Measurements from ENCODE around the gene MYF5. TPM values are rescaled to one million over a fixed set of nuclear protein-coding genes. Genes with fewer than 3 reads are reported as not detected.

Gene MYF5
- total RNA-seq (2021) (not detected in 3 replicates), Bru-seq, nascent RNA (not detected)
- long read RNA-seq, experiment 1: 0 reads
- long read RNA-seq, experiment 2: 0 reads
- long read RNA-seq, experiment 3: 0 reads

- peaks cover 44% of the 10 kb centered on the region for H3K4me1 Mint-ChIP-seq
- ChIA-PET CTCF (no interaction called here), POLR2A (no interaction called here)
- TF ChIP-seq GRHL2 (CRISPR knock-in tag; IDR thresholded peaks at IDR 0.05; ENCODE audit: insufficient replicate concordance, severe bottlenecking): no peak
- no peak for TF ChIP-seq IRF2 (CRISPR knock-in tag; IDR thresholded peaks at IDR 0.05; ENCODE audit: borderline replicate concordance, low read depth)
- TF ChIP-seq EMX1 (CRISPR knock-in tag; IDR thresholded peaks at IDR 0.05): no peak
- no peak for TF ChIP-seq ZNF138 (CRISPR knock-in tag; conservative IDR thresholded peaks at IDR 0.05)
- no peak for TF ChIP-seq NR2C2 (CRISPR knock-in tag; IDR thresholded peaks at IDR 0.05)
- TF ChIP-seq AR (CRISPR knock-in tag; IDR thresholded peaks at IDR 0.05): no peak
- TF ChIP-seq, protein P1, sequence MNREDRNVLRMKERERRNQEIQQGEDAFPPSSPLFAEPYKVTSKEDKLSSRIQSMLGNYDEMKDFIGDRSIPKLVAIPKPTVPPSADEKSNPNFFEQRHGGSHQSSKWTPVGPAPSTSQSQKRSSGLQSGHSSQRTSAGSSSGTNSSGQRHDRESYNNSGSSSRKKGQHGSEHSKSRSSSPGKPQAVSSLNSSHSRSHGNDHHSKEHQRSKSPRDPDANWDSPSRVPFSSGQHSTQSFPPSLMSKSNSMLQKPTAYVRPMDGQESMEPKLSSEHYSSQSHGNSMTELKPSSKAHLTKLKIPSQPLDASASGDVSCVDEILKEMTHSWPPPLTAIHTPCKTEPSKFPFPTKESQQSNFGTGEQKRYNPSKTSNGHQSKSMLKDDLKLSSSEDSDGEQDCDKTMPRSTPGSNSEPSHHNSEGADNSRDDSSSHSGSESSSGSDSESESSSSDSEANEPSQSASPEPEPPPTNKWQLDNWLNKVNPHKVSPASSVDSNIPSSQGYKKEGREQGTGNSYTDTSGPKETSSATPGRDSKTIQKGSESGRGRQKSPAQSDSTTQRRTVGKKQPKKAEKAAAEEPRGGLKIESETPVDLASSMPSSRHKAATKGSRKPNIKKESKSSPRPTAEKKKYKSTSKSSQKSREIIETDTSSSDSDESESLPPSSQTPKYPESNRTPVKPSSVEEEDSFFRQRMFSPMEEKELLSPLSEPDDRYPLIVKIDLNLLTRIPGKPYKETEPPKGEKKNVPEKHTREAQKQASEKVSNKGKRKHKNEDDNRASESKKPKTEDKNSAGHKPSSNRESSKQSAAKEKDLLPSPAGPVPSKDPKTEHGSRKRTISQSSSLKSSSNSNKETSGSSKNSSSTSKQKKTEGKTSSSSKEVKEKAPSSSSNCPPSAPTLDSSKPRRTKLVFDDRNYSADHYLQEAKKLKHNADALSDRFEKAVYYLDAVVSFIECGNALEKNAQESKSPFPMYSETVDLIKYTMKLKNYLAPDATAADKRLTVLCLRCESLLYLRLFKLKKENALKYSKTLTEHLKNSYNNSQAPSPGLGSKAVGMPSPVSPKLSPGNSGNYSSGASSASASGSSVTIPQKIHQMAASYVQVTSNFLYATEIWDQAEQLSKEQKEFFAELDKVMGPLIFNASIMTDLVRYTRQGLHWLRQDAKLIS (CRISPR knock-in tag; IDR thresholded peaks at IDR 0.05; ENCODE audit: borderline replicate concordance): no peak
- no peak for TF ChIP-seq PRRX2 (CRISPR knock-in tag; IDR thresholded peaks at IDR 0.05)
- TF ChIP-seq ZNF219 (CRISPR knock-in tag; IDR thresholded peaks at IDR 0.05; ENCODE audit: borderline replicate concordance): no peak
- TF ChIP-seq MXD4 (CRISPR knock-in tag; IDR thresholded peaks at IDR 0.05; ENCODE audit: borderline replicate concordance): no peak
- TF ChIP-seq FOXP1 (CRISPR knock-in tag; IDR thresholded peaks at IDR 0.05; ENCODE audit: borderline replicate concordance): no peak
- TF ChIP-seq TEAD1 (CRISPR knock-in tag; IDR thresholded peaks at IDR 0.05): no peak
- TF ChIP-seq RORB (CRISPR knock-in tag; IDR thresholded peaks at IDR 0.05): no peak
- no peak for TF ChIP-seq ELF4 (CRISPR knock-in tag; IDR thresholded peaks at IDR 0.05; ENCODE audit: low read depth)
- no peak for TF ChIP-seq ZNF317 (CRISPR knock-in tag; IDR thresholded peaks at IDR 0.05; ENCODE audit: borderline replicate concordance, low read depth)
- no peak for TF ChIP-seq PRDM15 (CRISPR knock-in tag; IDR thresholded peaks at IDR 0.05)
- no peak for TF ChIP-seq ZNF512 (CRISPR knock-in tag; IDR thresholded peaks at IDR 0.05; ENCODE audit: borderline replicate concordance)
- no peak for TF ChIP-seq CREM (CRISPR knock-in tag; IDR thresholded peaks at IDR 0.05)
- no peak for TF ChIP-seq ATF3 (CRISPR knock-in tag; conservative IDR thresholded peaks at IDR 0.05)
- no peak for TF ChIP-seq RELA (CRISPR knock-in tag; IDR thresholded peaks at IDR 0.05; ENCODE audit: borderline replicate concordance)
- no peaks in the 10 kb centered on the region for H3K9me3 Mint-ChIP-seq
- peaks cover 64% of the 10 kb centered on the region for H3K27me3 Mint-ChIP-seq (ENCODE audit: low read depth)
- ATAC-seq (no peak), DNase-seq (ENCODE audit: low spot score) (no peak)
- H3K4me3 Mint-ChIP-seq: peak within 1 kb of the TSS; percentile 16; the same call in 1 of the 2 replicates
- no peak within 1 kb of the TSS for H3K27ac Mint-ChIP-seq
- no peaks in the 10 kb centered on the region for H3K36me3 Mint-ChIP-seq
These were observed at the start of gene MYF5 for GRCh38 chr12:80716696-80717469. TSS of gene MYF5 (plus strand) at chr12:80716912. CDS start at chr12:80717064, 152 bp downstream.
